ENCODE data around the gene RAPGEF2. TPM values are rescaled to one million over a fixed set of nuclear protein-coding genes. Genes with fewer than 3 reads are reported as not detected.

The RAPGEF2 gene
- total and polyA plus RNA-seq, 2 experiments from 2014 or later, result 10.2 to 63.1 TPM

- Histone ChIP-seq H3K4me2 (no peak overlapping the region), H3K27me3 (ENCODE audit: insufficient read depth) (no peaks in the 10 kb centered on the region), H3K36me3 (ENCODE audit: insufficient read depth) (no peaks in the 10 kb centered on the region), H4K20me1 (replicated peaks; ENCODE audit: insufficient read depth) (0 out of 2 replicates have a peak, but pooled peaks cover 3% of the 10 kb centered on the region), H2AFZ (no peak overlapping the region), H3K4me3 (no peak overlapping the region), H3K27ac (ENCODE audit: low read depth) (no peak overlapping the region), H3K9me2 (ENCODE audit: insufficient read depth) (no peaks in the 10 kb centered on the region), H3K79me2 (replicated peaks; ENCODE audit: insufficient read depth) (no peaks in the 10 kb centered on the region), H3F3A (replicated peaks; ENCODE audit: low read depth) (no peaks in the 10 kb centered on the region), H3K4me1 (ENCODE audit: insufficient read depth) (peaks cover 9% of the 10 kb centered on the region)
- Mint-ChIP-seq H3K36me3 (ENCODE audit: low read depth) (peaks cover 1% of the 10 kb centered on the region; the same call in 2 of the 3 replicates), H3K27me3 (ENCODE audit: insufficient read depth, low read depth, poor library complexity) (peaks cover 1% of the 10 kb centered on the region), H3K4me3 (no peak overlapping the region), H3K4me1 (peaks cover 2% of the 10 kb centered on the region; the same call in 2 of the 3 replicates), H3K27ac (no peak overlapping the region), H3K9me3 (no peaks in the 10 kb centered on the region; the same call in 2 of the 3 replicates)
- DNase-seq (ENCODE audit: low spot score) (no peak), ATAC-seq (no peak)
- no peak for TF ChIP-seq NANOG (IDR thresholded peaks at IDR 0.05; ENCODE audit: borderline replicate concordance)
- no peak for TF ChIP-seq CREB1 (CRISPR knock-in tag; IDR thresholded peaks at IDR 0.05; ENCODE audit: low read depth)
- no peak for TF ChIP-seq STAT1 (IDR thresholded peaks at IDR 0.05; ENCODE audit: unreplicated experiment)
- TF ChIP-seq JUNB (IDR thresholded peaks at IDR 0.05; ENCODE audit: unreplicated experiment), result no peak
- no peak for TF ChIP-seq ZNF462 (CRISPR knock-in tag; IDR thresholded peaks at IDR 0.05)
- TF ChIP-seq ETS1 (IDR thresholded peaks at IDR 0.05), result no peak
- TF ChIP-seq REST (IDR thresholded peaks at IDR 0.05; ENCODE audit: unreplicated experiment), result no peak
- TF ChIP-seq CTCF (conservative IDR thresholded peaks at IDR 0.05; ENCODE audit: low read depth in 2 of 2), result no peak
- no peak for TF ChIP-seq EZH2phosphoT487 (IDR thresholded peaks at IDR 0.05; ENCODE audit: unreplicated experiment)
- TF ChIP-seq EZH2 (IDR thresholded peaks at IDR 0.05; ENCODE audit: low read depth, unreplicated experiment), result no peak
- TF ChIP-seq ZNF114 (CRISPR knock-in tag; IDR thresholded peaks at IDR 0.05), result no peak
- no peak for TF ChIP-seq ZNF331 (CRISPR knock-in tag; IDR thresholded peaks at IDR 0.05; ENCODE audit: low read depth)
- TF ChIP-seq POLR2AphosphoS5 (IDR thresholded peaks at IDR 0.05; ENCODE audit: low read depth), result no peak
Measured at GRCh38 chr4:159272273-159273140, 169.6 kb downstream of the RAPGEF2 start.
